Gastroesophageal sphincter (tissue), 4 donors: Measurements from ENCODE around the gene LDB1. TPM values are rescaled to one million over a fixed set of nuclear protein-coding genes. Genes with fewer than 3 reads are reported as not detected.

Experiments
- ATAC-seq: fragments of 150-250 bp; one replicate; pipeline ENCODE4 v1.9.1; 2016; ENCODE audit warnings: mild to moderate bottlenecking, moderate library complexity
- H3K27ac ChIP-seq, 4 donors: fragments of 200-600 bp; sonication (generic) in 3 of 4; 1 replicate in 3 of 4; 2 replicates in 1 of 4; pipeline ENCODE4 v1.5.1; 2016 to 2019
- H3K27me3 ChIP-seq: fragments of 200-600 bp; sonication (generic); one replicate; pipeline ENCODE4 v1.5.1; 2019
- H3K36me3 ChIP-seq, 2 donors: fragments of 200-600 bp; sonication (generic); one replicate each; pipeline ENCODE4 v1.5.1; 2019; ENCODE audit warnings: control low read depth in 1 of 2
- H3K4me1 ChIP-seq, 3 donors: fragments of 200-600 bp; sonication (generic); 1 replicate in 2 of 3; 2 replicates in 1 of 3; pipeline ENCODE4 v1.5.1; 2016 to 2019; ENCODE audit warnings: control low read depth in 2 of 3
- H3K4me3 ChIP-seq, 2 donors: fragments of 200-600 bp; sonication (generic); one replicate each; pipeline ENCODE4 v1.5.1; 2019; ENCODE audit warnings: mild to moderate bottlenecking in 1 of 2, moderate library complexity in 1 of 2
- H3K9me3 ChIP-seq, 3 donors: fragments of 200-600 bp; sonication (generic); one replicate each; pipeline ENCODE4 v1.5.1; 2017 to 2019; ENCODE audit warnings: control low read depth in 2 of 3
- EP300 ChIP-seq: sonication (generic); formaldehyde crosslinking; IDR thresholded peaks from one replicate; pipeline ENCODE4 v1.6.1; 2017; ENCODE audit warnings: antibody characterized with exemption, mild to moderate bottlenecking
- POLR2A ChIP-seq, 2 donors: fragments of 450-650 bp; IDR thresholded peaks; one replicate each; pipeline ENCODE4 v1.6.1; 2017; ENCODE audit warnings: antibody characterized with exemption in 2 of 2, mild to moderate bottlenecking in 2 of 2, moderate library complexity in 1 of 2
- POLR2AphosphoS5 ChIP-seq: sonication (generic); formaldehyde crosslinking; IDR thresholded peaks from one replicate; pipeline ENCODE4 v1.6.1; 2017; ENCODE audit warnings: antibody characterized with exemption
- WGBS, 2 donors: methylation state at CpG; one replicate each; pipeline ENCODE4 v1.1.5; 2018; ENCODE audit warnings: low coverage in 1 of 2; 5-methylcytosine and 5-hydroxymethylcytosine counted together
- total RNA-seq, 4 donors: library from RNA; depleted of rRNA; stranded (reverse); fragments of >200 nt; gene quantifications; one replicate each; pipeline ENCODE4 v1.1.0, GENCODE V29; 2016
- TF ChIP-seq, protein P1 (sequence below), 4 experiments: fragments of 200-600 bp in 2 of 4; fragments of 450-650 bp in 2 of 4; sonication (generic) in 1 of 4; IDR thresholded peaks; one replicate each; pipeline ENCODE4 v1.5.1; 2017 to 2019; ENCODE audit warnings: antibody characterized with exemption in 4 of 4, mild to moderate bottlenecking in 2 of 4, moderate library complexity in 2 of 4

Gene LDB1
- total RNA-seq, 4 donors from 2014 or later: 43.7 to 92.0 (median 60.4) TPM

- no peak for ATAC-seq
- H3K36me3 ChIP-seq: peaks cover 22 to 96% of the 10 kb centered on the region in 2 donors
- WGBS, 2 donors: 73 to 78% methylated on average over 3 to 5 of the region's 5 CpGs
These were observed 39.0 kb upstream of the LDB1 start for GRCh38 chr10:102159051-102159597.

GRCh38 chr10:102157224-102157623 lies 37.1 kb upstream of the LDB1 start:
- Histone ChIP-seq H3K36me3 (peaks cover 19 to 77% of the 10 kb centered on the region in 2 donors), H3K4me3 (no peak overlapping the region), H3K27ac (no peak overlapping the region), H3K27me3 (no peaks in the 10 kb centered on the region), H3K9me3 (no peaks in the 10 kb centered on the region), H3K4me1 (peaks cover 0 to 25% (median 6%) of the 10 kb centered on the region in 3 donors)
- no peak for ATAC-seq
- 100% methylated on average over 2 of the region's 3 CpGs; no CpG with 5 or more reads in 1 of the 2 donors for WGBS, 2 donors
- no peak for TF ChIP-seq POLR2AphosphoS5
- TF ChIP-seq, protein P1, sequence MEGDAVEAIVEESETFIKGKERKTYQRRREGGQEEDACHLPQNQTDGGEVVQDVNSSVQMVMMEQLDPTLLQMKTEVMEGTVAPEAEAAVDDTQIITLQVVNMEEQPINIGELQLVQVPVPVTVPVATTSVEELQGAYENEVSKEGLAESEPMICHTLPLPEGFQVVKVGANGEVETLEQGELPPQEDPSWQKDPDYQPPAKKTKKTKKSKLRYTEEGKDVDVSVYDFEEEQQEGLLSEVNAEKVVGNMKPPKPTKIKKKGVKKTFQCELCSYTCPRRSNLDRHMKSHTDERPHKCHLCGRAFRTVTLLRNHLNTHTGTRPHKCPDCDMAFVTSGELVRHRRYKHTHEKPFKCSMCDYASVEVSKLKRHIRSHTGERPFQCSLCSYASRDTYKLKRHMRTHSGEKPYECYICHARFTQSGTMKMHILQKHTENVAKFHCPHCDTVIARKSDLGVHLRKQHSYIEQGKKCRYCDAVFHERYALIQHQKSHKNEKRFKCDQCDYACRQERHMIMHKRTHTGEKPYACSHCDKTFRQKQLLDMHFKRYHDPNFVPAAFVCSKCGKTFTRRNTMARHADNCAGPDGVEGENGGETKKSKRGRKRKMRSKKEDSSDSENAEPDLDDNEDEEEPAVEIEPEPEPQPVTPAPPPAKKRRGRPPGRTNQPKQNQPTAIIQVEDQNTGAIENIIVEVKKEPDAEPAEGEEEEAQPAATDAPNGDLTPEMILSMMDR (IDR thresholded peaks at IDR 0.05): no peak

More at GRCh38 chr10:102159051-102159597, 39.0 kb upstream of the LDB1 start:
- Histone ChIP-seq H3K4me3 (no peak overlapping the region), H3K4me1 (peaks cover 0 to 9% (median 0%) of the 10 kb centered on the region in 3 donors), H3K9me3 (no peaks in the 10 kb centered on the region), H3K27me3 (no peaks in the 10 kb centered on the region), H3K27ac (no peak overlapping the region)
- TF ChIP-seq POLR2AphosphoS5 (no peak), POLR2A (IDR thresholded peaks at IDR 0.05) (no peak), EP300 (no peak)
- TF ChIP-seq, protein P1 (IDR thresholded peaks at IDR 0.05): no peak

GRCh38 chr10:102154466-102155116 lies 34.4 kb upstream of the LDB1 start:
- H3K9me3 ChIP-seq: no peaks in the 10 kb centered on the region
- H3K4me3 ChIP-seq: no peak overlapping the region
- H3K4me1 ChIP-seq: peaks cover 0 to 33% (median 6%) of the 10 kb centered on the region in 3 donors
- no peak for ATAC-seq
- H3K27me3 ChIP-seq: no peaks in the 10 kb centered on the region
- peaks cover 3 to 65% of the 10 kb centered on the region in 2 donors for H3K36me3 ChIP-seq
- TF ChIP-seq POLR2AphosphoS5 (no peak), POLR2A (IDR thresholded peaks at IDR 0.05) (no peak), EP300 (no peak)
- TF ChIP-seq, protein P1 (IDR thresholded peaks at IDR 0.05): no peak
- H3K27ac ChIP-seq: no peak overlapping the region
- WGBS, 2 donors: 92 to 93% methylated on average over 5 to 7 of the region's 11 CpGs

- Histone ChIP-seq H3K9me3 (no peaks in the 10 kb centered on the region), H3K27me3 (no peaks in the 10 kb centered on the region), H3K36me3 (peaks cover 0 to 65% of the 10 kb centered on the region in 2 donors), H3K27ac (peak overlapping the region in 3 of 4 donors; percentile 88 to 94 (median 90)), H3K4me1 (peaks cover 0 to 33% (median 6%) of the 10 kb centered on the region in 3 donors), H3K4me3 (peak overlapping the region; percentile 71 to 74)
- WGBS, 2 donors: 27 to 46% methylated on average over 5 of the region's 5 CpGs
- no peak for TF ChIP-seq POLR2AphosphoS5
- TF ChIP-seq POLR2A (IDR thresholded peaks at IDR 0.05): no peak
- no peak for TF ChIP-seq EP300
- TF ChIP-seq, protein P1 (IDR thresholded peaks at IDR 0.05): no peak
- ATAC-seq: no peak
These were observed 33.0 kb upstream of the LDB1 start for GRCh38 chr10:102153093-102153620.

GRCh38 chr10:102152545-102152890 lies 32.4 kb upstream of the LDB1 start:
- TF ChIP-seq EP300 (no peak), POLR2A (IDR thresholded peaks at IDR 0.05) (no peak), POLR2AphosphoS5 (no peak)
- TF ChIP-seq, protein P1 (IDR thresholded peaks at IDR 0.05): no peak
- peaks cover 0 to 65% of the 10 kb centered on the region in 2 donors for H3K36me3 ChIP-seq
- ATAC-seq: peak; percentile 17
- 0% methylated on average over 9 of the region's 19 CpGs; no CpG with 5 or more reads in 1 of the 2 donors for WGBS, 2 donors
- H3K27me3 ChIP-seq: no peaks in the 10 kb centered on the region
- H3K9me3 ChIP-seq: no peaks in the 10 kb centered on the region
- H3K27ac ChIP-seq: peak overlapping the region; percentile 83 to 94 (median 89)
- peak overlapping the region; percentile 71 to 74 for H3K4me3 ChIP-seq
- H3K4me1 ChIP-seq: peaks cover 0 to 33% (median 6%) of the 10 kb centered on the region in 3 donors
